22Rv1 (cell line): ENCODE measurements around the gene USP13.

ENCODE experiments used
- H3K27ac ChIP-seq: fragments of 450-650 bp; 2 replicates; pipeline ENCODE4 v1.5.1; 2017
- ZFX ChIP-seq: fragments of 450-650 bp; IDR thresholded peaks from 2 replicates; pipeline ENCODE4 v1.6.1; 2017; ENCODE audit warnings: antibody characterized with exemption, borderline replicate concordance
- TF ChIP-seq, protein P1 (sequence below): fragments of 450-650 bp; IDR thresholded peaks from 2 replicates; pipeline ENCODE4 v1.5.1; 2017; ENCODE audit warnings: mild to moderate bottlenecking

The USP13 gene

DNA sequence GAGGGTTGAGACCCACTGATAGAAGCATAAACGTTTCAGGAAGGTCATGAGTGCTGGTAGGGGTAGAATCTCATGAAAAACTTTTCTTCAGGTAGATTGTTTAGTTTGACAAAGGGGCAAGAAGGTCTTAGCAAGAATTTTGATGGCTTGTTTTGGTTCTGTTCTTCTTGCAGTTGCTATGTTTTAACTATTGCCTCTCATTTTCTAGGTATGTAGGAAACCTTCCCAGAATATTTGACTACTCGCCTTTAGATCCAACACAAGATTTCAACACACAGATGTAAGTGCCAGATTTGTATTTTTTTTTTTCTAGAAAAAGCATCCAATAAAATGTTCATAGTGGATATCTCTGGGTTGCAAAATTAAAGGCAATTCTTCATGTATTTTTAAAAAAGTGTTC lies 77.1 kb downstream of the USP13 start:
- no peak overlapping the region for H3K27ac ChIP-seq
- TF ChIP-seq, protein P1, sequence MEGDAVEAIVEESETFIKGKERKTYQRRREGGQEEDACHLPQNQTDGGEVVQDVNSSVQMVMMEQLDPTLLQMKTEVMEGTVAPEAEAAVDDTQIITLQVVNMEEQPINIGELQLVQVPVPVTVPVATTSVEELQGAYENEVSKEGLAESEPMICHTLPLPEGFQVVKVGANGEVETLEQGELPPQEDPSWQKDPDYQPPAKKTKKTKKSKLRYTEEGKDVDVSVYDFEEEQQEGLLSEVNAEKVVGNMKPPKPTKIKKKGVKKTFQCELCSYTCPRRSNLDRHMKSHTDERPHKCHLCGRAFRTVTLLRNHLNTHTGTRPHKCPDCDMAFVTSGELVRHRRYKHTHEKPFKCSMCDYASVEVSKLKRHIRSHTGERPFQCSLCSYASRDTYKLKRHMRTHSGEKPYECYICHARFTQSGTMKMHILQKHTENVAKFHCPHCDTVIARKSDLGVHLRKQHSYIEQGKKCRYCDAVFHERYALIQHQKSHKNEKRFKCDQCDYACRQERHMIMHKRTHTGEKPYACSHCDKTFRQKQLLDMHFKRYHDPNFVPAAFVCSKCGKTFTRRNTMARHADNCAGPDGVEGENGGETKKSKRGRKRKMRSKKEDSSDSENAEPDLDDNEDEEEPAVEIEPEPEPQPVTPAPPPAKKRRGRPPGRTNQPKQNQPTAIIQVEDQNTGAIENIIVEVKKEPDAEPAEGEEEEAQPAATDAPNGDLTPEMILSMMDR, result no peak
- no peak for TF ChIP-seq ZFX

DNA sequence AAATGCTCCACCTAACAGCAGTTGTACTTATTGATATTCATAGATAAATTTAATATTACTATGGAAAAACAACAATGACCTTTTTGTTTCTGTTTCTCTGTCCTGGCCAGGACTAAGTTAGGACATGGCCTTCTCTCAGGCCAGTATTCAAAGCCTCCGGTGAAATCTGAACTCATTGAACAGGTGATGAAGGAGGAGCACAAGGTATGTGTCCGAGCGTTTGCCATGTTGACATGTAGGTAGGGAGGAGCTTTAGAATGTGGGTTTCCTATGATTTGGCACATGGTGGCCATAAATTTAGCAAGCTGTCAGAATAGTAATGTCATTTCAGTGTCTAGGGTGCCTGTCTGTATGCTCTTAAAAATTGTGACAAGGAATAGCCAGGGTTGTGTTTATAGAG lies 77.7 kb downstream of the USP13 start:
- H3K27ac ChIP-seq, result no peak overlapping the region
- no peak for TF ChIP-seq ZFX
- TF ChIP-seq, protein P1, result no peak

DNA sequence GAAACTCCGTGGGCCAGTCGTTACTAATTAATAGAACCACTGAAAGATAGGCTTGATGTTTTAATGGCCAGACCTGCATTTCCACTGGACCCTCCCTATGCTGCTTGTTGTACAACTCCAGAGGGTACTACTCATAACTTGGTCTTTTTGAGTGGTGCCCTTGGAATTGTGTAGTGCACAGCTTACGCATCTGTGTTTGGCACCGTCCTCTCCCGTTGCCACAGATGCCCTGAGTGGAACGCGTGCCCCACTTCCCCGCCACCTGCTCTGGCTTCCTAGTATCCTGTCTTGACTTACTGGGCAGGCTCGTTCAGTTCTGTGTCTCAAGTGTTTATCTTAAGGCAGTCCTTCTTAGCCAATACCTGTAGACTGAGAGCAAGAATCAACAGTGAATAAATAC lies 78.7 kb downstream of the USP13 start:
- no peak for TF ChIP-seq ZFX
- TF ChIP-seq, protein P1, result no peak
- no peak overlapping the region for H3K27ac ChIP-seq

DNA sequence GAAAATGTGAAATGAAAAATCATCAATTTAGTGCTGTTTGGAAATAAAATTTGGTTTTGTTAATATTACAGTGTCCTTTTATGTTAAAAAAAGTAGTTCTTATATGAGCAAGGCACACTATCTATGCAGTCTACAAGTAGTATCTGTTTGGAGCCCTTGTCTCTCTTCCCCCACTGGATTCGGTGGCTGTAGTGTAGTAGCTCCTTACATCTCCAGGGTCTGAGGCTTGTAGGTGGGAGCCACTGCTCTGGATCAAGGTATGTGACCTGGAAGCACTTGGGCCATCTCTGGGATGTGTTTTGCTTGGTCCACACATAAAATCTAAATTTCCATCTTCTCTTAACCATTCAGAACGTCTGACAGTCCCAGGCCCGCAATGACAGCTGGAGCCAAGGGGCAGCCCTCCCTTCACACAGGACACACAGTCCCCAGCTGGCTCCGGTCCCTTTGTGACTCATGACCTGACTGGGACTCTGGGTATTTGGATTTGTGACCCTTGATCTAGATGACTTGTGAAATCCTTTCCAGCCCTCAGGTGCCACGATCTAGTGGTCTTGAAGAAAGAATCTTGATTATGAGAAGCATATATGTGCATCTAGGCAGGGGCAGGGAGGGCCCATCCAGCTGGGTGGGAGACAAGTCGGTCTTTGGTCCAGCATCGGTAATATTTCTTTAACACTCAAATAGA lies 80.0 kb downstream of the USP13 start:
- no peak overlapping the region for H3K27ac ChIP-seq
- TF ChIP-seq ZFX, result no peak
- TF ChIP-seq, protein P1, result no peak

DNA sequence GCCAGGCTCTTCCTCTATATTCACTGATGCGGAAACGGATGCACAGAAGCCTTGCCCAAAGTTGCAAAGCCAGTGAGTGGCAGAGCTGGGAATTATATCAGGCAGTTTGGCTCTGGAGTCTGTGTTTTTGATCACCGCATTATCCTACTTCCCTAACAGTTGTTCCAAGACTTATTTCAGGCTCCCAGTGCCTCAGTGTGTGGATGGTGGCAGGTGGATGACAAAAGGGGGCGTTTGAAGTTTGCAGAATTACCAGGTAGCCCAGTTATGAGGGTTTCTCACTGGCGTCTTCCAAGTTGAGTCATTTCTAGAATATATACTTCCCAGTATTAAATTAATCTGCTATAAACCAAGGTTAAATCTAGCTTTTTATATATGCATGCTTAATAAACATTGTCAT lies 81.0 kb downstream of the USP13 start:
- no peak overlapping the region for H3K27ac ChIP-seq
- TF ChIP-seq ZFX, result no peak
- TF ChIP-seq, protein P1, result no peak

DNA sequence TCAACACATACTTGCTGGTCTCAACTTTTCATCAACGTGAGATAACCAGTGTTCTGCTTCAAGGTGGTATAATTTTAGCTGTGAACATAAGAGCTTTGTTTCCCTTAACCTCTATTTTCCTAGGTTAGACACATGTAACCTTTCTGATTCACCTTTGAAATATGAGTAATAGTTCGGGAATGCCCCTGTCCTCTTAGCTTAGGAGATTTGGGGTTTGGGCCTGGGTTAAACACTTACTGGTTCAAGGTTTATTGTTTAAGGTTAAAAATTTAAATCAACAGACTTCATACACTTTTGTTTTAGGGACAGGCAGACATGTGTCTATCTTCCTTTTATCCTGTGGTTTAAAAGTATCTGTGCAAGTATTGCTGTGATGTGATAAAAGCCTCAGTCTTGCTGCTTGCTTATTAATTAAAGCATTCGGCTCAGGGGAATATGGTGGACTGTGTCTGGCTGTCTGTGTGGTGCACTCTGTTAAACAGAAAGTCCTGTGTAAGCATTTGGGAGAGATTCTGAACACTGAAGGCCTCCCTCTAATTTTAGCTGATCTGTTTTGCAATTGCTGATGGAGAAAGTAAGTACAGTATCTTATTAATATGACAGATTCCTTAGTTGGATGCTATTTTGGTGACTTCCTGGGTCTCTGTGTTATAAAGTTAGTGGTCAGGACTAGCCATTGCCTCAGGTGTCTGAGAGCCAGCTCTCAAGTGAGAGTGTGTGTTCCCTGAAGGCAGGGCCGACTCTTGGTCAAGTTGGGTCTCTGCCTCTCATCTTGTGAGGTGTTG lies 81.8 kb downstream of the USP13 start:
- TF ChIP-seq, protein P1, result no peak
- TF ChIP-seq ZFX, result no peak
- no peak overlapping the region for H3K27ac ChIP-seq

DNA sequence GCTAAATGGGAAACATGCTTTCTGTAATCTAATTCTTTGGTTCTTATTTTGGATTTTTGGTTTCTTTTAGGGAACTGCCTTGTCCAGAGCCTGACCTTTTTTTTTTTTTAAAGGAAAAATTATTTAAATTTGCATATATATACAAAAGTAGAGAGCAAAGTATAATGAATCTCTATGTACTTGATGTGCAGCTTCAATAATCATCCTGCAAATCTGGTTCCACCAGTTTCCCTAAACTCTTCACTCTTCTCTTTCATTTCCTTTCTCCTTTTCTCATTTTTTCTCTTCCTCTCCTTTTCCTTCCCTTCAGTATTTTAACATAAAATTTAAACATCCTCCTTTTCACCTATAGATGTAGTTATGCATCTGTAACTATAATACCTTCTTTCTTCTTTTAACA lies 82.5 kb downstream of the USP13 start:
- no peak overlapping the region for H3K27ac ChIP-seq
- TF ChIP-seq ZFX, result no peak
- TF ChIP-seq, protein P1, result no peak
